Calu3 (cell line): ENCODE measurements around the gene CHTF8. TPM values are rescaled to one million over a fixed set of nuclear protein-coding genes. Genes with fewer than 3 reads are reported as not detected.
"Not testable (repeated sequence)": the region's sequence is repeated elsewhere in the genome, so short reads cannot be mapped to it uniquely, and the experiment has no call there.

ENCODE experiments used
- BruUV-seq: library from RNA; stranded (reverse); fragments of 400-500 nt; replicated peaks from 2 replicates; lab custom pipeline; 2021; lab: Mats Ljungman, UMichigan
- CTCF ChIA-PET: fragments of 300-600 bp; sonication (Branson Sonifier 250); formaldehyde crosslinking; loops from one replicate; lab custom pipeline; 2022; ENCODE audit warnings: antibody characterized with exemption; lab: Charles Lee
- DNase-seq: peaks from one replicate; pipeline ENCODE4 v3.0.0; 2022
- H3K27ac Mint-ChIP-seq: one replicate; pipeline ENCODE4 v1.8.0; 2022; ENCODE audit warnings: mixed read lengths; ENCODE audit not compliant: unreplicated experiment
- H3K27me3 Mint-ChIP-seq: one replicate; pipeline ENCODE4 v1.8.0; 2022; ENCODE audit warnings: mixed read lengths; ENCODE audit not compliant: unreplicated experiment
- H3K36me3 Mint-ChIP-seq: one replicate; pipeline ENCODE4 v1.8.0; 2022; ENCODE audit warnings: mild to moderate bottlenecking, moderate library complexity, mixed read lengths; ENCODE audit not compliant: insufficient read depth, unreplicated experiment
- H3K4me1 Mint-ChIP-seq: one replicate; pipeline ENCODE4 v1.8.0; 2022; ENCODE audit warnings: mild to moderate bottlenecking, low read depth, mixed read lengths; ENCODE audit not compliant: unreplicated experiment
- H3K4me3 Mint-ChIP-seq: one replicate; pipeline ENCODE4 v1.8.0; 2022; ENCODE audit warnings: mild to moderate bottlenecking, low read depth, moderate library complexity, mixed read lengths; ENCODE audit not compliant: unreplicated experiment
- H3K9me3 Mint-ChIP-seq: one replicate; pipeline ENCODE4 v1.8.0; 2022; ENCODE audit warnings: low read depth, mixed read lengths; ENCODE audit not compliant: unreplicated experiment
- CTCF ChIP-seq: fragments of 200-600 bp; IDR thresholded peaks from one replicate; pipeline ENCODE4 v1.8.0; 2022; ENCODE audit warnings: antibody characterized with exemption; ENCODE audit not compliant: unreplicated experiment
- intact Hi-C: fragments of 100-400 bp; cut with micrococcal nuclease; formaldehyde crosslinking; loops from one replicate; pipeline ENCODE4 v1.10.0; 2022; ENCODE audit not compliant: unreplicated experiment
- total RNA-seq: library from RNA; stranded (reverse); gene quantifications from 2 replicates; pipeline ENCODE4 v1.2.3, GENCODE V29; 2022

Gene CHTF8
- total RNA-seq, 1 experiment from 2014 or later: 146 TPM

- Mint-ChIP-seq H3K27me3 (no peaks in the 10 kb centered on the region), H3K27ac (no peak overlapping the region), H3K9me3 (no peaks in the 10 kb centered on the region), H3K4me1 (no peaks in the 10 kb centered on the region), H3K4me3 (no peak overlapping the region), H3K36me3 (peaks cover 91% of the 10 kb centered on the region)
- no peak for TF ChIP-seq CTCF
- no TSS peak for BruUV-seq
- DNase-seq: no peak
- intact Hi-C loops: no loop called here
- CTCF ChIA-PET: interaction anchor here (0.5 to 1.1 kb wide), 3 partner anchors 16 to 525 kb away, joined by 3 to 9 read pairs (median 3); no protein-coding TSS in a partner anchor
These were observed 24.8 kb upstream of the CHTF8 start for GRCh38 chr16:69157196-69157595.

- H3K36me3 Mint-ChIP-seq: peaks cover 82% of the 10 kb centered on the region
- TF ChIP-seq CTCF: peak; percentile 61
- no peaks in the 10 kb centered on the region for H3K4me1 Mint-ChIP-seq
- no TSS peak for BruUV-seq
- no peaks in the 10 kb centered on the region for H3K9me3 Mint-ChIP-seq
- peak; percentile 68 for DNase-seq
- H3K27ac Mint-ChIP-seq: no peak overlapping the region
- H3K4me3 Mint-ChIP-seq: no peak overlapping the region
- no peaks in the 10 kb centered on the region for H3K27me3 Mint-ChIP-seq
- CTCF ChIA-PET: interaction anchor here (0.8 to 1.6 kb wide), 9 partner anchors 11 to 178 kb away, joined by 3 to 12 read pairs (median 3); no protein-coding TSS in a partner anchor
- intact Hi-C loops: loop anchor here (1.0 kb wide), 1 partner anchor 137 kb away; no protein-coding TSS in a partner anchor
These were observed 17.9 kb upstream of the CHTF8 start for GRCh38 chr16:69150146-69150865.

GRCh38 chr16:69149621-69150020, 17.2 kb upstream of the CHTF8 start:
- not testable (repeated sequence) for H3K4me3 Mint-ChIP-seq, BruUV-seq, H3K27ac Mint-ChIP-seq, H3K27me3 Mint-ChIP-seq, H3K4me1 Mint-ChIP-seq, H3K9me3 Mint-ChIP-seq, DNase-seq
- intact Hi-C loops: loop anchor here (1.0 kb wide), 1 partner anchor 138 kb away; no protein-coding TSS in a partner anchor
- CTCF ChIA-PET: interaction anchor here (0.6 to 1.6 kb wide), 8 partner anchors 12 to 179 kb away, joined by 3 to 12 read pairs (median 4); no protein-coding TSS in a partner anchor
- H3K36me3 Mint-ChIP-seq: peaks cover 79% of the 10 kb centered on the region

- BruUV-seq: no TSS peak
- no peaks in the 10 kb centered on the region for H3K9me3 Mint-ChIP-seq
- no peaks in the 10 kb centered on the region for H3K4me1 Mint-ChIP-seq
- intact Hi-C loops: no loop called here
- DNase-seq: no peak
- H3K36me3 Mint-ChIP-seq: peaks cover 66% of the 10 kb centered on the region
- no peak overlapping the region for H3K4me3 Mint-ChIP-seq
- no peak for TF ChIP-seq CTCF
- H3K27me3 Mint-ChIP-seq: no peaks in the 10 kb centered on the region
- CTCF ChIA-PET: interaction anchor here (0.7 kb wide), 1 partner anchor 19 kb away, joined by 3 read pairs; no protein-coding TSS in a partner anchor
- H3K27ac Mint-ChIP-seq: no peak overlapping the region
These were observed 13.3 kb upstream of the CHTF8 start for GRCh38 chr16:69145658-69146057.
